GM15510 (cell line): ENCODE results near the gene HCK.

Experiments
- POLR2A ChIP-seq: IDR thresholded peaks from 3 replicates; pipeline ENCODE4 v1.6.1; 2011; ENCODE audit warnings: borderline replicate concordance; ENCODE audit not compliant: insufficient read length; ENCODE audit errors: extremely low read depth

HCK gene

DNA sequence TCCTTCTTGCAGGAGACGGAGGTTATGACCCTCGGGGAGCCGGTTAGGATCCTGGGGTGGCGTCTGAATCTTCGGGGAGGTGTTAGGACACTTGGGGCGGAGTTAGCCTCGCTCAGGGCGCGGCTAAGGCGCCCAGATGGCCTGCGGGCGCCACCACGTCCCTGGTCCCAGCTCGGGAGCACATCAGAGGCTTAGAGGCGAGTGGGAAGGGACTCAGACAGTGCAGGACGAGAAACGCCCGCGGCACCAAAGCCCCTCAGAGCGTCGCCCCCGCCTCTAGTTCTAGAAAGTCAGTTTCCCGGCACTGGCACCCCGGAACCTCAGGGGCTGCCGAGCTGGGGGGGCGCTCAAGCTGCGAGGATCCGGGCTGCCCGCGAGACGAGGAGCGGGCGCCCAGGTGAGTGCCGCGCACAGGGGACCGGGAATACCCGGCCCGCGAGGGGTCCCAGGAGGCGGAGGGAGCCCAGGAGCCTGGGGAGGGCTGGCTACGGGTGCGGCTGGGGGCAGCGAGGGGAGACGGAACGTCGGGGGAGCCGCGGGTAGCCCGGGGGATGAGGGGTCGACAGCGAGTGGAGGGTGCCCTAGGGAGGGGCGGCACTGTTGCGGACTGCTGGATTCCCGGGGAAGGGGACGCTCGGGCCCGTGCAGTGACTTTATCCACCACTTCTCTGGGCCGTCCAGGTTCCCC, at the start of gene HCK:
Gene HCK, plus strand, starts transcription at position 153 of the 688 bp plus-strand sequence.
- peak; percentile 36 for TF ChIP-seq POLR2A

DNA sequence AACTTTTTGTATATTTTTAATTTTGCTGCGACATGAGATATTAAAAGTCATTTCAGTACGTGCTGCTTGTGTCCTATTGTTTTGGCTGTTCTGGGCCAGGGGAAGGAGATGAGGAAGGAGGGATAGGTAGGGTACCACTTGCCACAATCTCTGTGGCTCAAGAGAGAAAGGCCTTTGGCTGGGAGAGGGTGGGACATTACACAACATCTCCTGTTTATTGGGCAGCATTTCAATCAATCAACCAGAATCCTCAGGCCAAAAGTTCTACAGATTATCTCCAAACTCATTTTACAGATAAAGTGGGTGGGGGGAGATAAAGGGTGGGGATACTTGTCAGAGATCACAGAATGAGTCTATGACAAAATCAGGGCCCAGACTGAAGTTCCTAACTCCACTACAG, 48.7 kb upstream of the HCK start:
- TF ChIP-seq POLR2A: no peak

DNA sequence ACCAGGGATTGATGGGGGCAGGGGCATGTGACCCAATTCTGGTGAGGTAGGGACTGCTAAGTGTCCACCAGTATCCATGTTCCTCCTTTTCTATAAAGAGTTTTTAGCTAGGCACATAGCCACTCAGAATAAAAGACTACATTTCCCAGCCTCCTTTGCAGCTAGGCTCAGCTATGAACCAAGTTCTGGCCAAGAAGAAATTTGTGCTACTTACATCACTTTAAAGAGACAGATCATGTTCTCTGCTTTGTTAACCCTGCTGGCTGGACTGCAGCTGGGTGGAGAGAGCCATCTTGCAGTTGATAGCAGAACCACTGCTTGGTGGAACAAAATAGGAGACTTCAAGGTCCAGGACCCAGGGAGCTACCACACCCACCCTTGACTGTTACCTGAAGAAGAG, 47.1 kb upstream of the HCK start:
- TF ChIP-seq POLR2A: no peak

- no peak for TF ChIP-seq POLR2A
These were observed 46.0 kb upstream of the HCK start for GRCh38 chr20:32006053-32006452.

- TF ChIP-seq POLR2A: no peak
These were observed 44.9 kb upstream of the HCK start for GRCh38 chr20:32006841-32007786.

GRCh38 chr20:32007787-32008616, 44.0 kb upstream of the HCK start:
- no peak for TF ChIP-seq POLR2A

- TF ChIP-seq POLR2A: no peak
These were observed 42.5 kb upstream of the HCK start for GRCh38 chr20:32009564-32009963.

DNA sequence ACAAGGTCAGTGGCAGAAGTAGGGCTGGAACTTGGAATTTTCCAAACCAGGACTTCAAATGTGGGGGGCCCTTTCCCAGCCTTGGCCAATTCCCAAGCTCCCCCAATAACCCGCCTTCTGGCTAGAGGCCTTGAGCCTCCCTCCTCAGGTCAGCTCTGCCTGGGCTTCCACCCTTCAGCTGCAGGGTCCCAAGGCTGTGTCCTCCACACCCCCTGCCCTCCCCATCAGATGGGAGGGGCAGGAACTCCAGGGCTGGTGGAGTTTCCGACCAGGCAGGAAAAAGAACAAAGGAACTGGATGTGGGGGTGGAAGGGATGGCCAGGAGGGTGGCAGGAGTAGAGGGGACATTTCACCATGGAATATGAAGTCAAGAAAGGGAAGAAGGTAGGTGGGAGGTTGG, 41.9 kb upstream of the HCK start, which contains the start of gene CCM2L:
Gene CCM2L, plus strand, starts transcription at position 338 of the 400 bp plus-strand sequence. Its CDS starts 17 bp downstream, at position 355.
- TF ChIP-seq POLR2A: no peak

- no peak for TF ChIP-seq POLR2A
These were observed 41.4 kb upstream of the HCK start for GRCh38 chr20:32010666-32011065.

GRCh38 chr20:32012159-32012688, 39.8 kb upstream of the HCK start:
- TF ChIP-seq POLR2A: no peak

DNA sequence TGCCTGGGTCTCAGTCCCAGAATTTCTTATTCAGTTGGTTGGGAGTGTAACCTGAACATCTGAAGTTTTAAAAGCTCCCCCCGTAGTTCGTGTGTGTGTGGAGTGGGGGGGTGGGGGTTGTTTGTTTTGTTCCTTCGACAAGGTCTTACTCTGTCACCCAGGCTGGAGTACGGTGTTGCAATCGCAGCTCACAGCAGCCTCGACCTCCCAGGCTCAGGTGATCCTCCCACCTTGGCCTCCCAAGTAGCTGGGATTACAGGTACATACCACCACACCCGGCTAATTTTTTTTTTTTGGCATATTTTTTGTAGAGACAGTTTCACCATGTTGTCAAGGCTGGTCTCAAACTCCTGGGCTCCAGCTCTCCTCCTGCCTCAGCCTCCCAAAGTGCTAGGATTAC, 38.7 kb upstream of the HCK start:
- TF ChIP-seq POLR2A: no peak

GRCh38 chr20:32017711-32018251, 34.3 kb upstream of the HCK start:
- TF ChIP-seq POLR2A: no peak

DNA sequence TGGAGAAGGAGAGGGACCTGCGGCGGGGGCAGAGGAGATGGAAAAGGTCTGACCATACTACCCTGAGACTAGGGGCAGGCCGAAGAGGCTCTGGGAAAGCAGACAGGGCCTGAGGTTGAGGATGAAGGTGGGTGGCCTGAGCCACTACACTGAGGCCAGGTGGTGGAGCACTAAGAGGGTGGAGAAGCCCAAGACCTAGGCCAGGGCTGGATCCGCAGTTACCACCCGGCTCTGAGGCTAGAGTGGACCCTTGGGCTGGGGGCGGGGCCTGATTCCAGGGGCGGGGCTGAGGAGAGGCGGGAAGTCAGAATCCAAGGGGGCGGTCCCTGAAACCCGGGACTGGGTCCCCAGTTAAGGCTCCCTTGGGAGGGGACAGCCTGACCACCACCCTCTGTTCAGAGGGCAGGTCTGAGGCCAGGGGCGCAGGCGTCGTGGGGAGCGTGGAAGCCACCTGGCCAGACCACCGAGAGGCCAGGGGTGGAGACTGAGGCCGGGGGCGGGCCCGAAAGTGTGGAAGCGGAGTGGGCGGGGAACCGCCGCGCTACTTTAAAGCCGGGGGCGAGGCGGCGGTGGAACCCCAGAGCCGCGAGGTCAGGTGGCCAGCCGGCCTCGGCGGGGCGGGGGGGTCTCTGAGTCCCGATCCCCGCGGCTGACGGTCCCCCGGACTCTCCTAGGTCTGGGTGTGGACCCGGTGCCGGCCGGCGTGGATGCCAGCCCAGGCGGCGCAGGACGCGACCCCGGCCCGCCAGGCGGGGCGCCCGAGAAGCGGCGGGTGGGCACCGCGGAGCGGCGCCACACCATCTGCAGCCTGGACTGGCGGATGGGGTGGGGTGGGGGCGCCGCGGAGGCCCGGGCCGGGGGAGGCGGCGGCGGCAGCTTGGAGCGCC, 33.5 kb upstream of the HCK start:
- TF ChIP-seq POLR2A: no peak
